ENCODE data around the gene ZNF423. TPM values are rescaled to one million over a fixed set of nuclear protein-coding genes. Genes with fewer than 3 reads are reported as not detected.

Gene ZNF423
- total RNA-seq, 4 donors from 2014 or later: 1.4 to 20.6 (median 4.7) TPM

- peaks cover 0 to 3% (median 0%) of the 10 kb centered on the region in 4 donors for H3K4me1 ChIP-seq
- no peak for TF ChIP-seq CTCF (IDR thresholded peaks at IDR 0.05)
- no peak for TF ChIP-seq POLR2A (IDR thresholded peaks at IDR 0.05)
- DNase-seq: no peak
- no peaks in the 10 kb centered on the region for H3K27me3 ChIP-seq
- no peak overlapping the region for H3K27ac ChIP-seq
- H3K4me3 ChIP-seq: no peak overlapping the region
- no peaks in the 10 kb centered on the region for H3K9me3 ChIP-seq
- H3K36me3 ChIP-seq: no peaks in the 10 kb centered on the region
These were observed 308.5 kb downstream of the ZNF423 start for GRCh38 chr16:49547448-49547847.

GRCh38 chr16:49546735-49547134, 309.2 kb downstream of the ZNF423 start:
- Histone ChIP-seq H3K4me3 (no peak overlapping the region), H3K27me3 (no peaks in the 10 kb centered on the region), H3K4me1 (peaks cover 0 to 5% (median 0%) of the 10 kb centered on the region in 4 donors), H3K27ac (no peak overlapping the region), H3K9me3 (no peaks in the 10 kb centered on the region), H3K36me3 (no peaks in the 10 kb centered on the region)
- DNase-seq: no peak
- TF ChIP-seq CTCF (IDR thresholded peaks at IDR 0.05) (no peak), POLR2A (IDR thresholded peaks at IDR 0.05) (no peak)

GRCh38 chr16:49545741-49546448, 310.0 kb downstream of the ZNF423 start:
- no peaks in the 10 kb centered on the region for H3K36me3 ChIP-seq
- peaks cover 0 to 5% (median 0%) of the 10 kb centered on the region in 4 donors for H3K4me1 ChIP-seq
- H3K27ac ChIP-seq: no peak overlapping the region
- no peak overlapping the region for H3K4me3 ChIP-seq
- no peak for DNase-seq
- TF ChIP-seq CTCF (IDR thresholded peaks at IDR 0.05) (no peak), POLR2A (IDR thresholded peaks at IDR 0.05) (no peak)
- H3K9me3 ChIP-seq: no peaks in the 10 kb centered on the region
- H3K27me3 ChIP-seq: no peaks in the 10 kb centered on the region

GRCh38 chr16:49545243-49545642, 310.7 kb downstream of the ZNF423 start:
- H3K27me3 ChIP-seq: no peaks in the 10 kb centered on the region
- H3K4me1 ChIP-seq: peaks cover 0 to 5% (median 0%) of the 10 kb centered on the region in 4 donors
- H3K4me3 ChIP-seq: no peak overlapping the region
- no peak overlapping the region for H3K27ac ChIP-seq
- TF ChIP-seq POLR2A (IDR thresholded peaks at IDR 0.05) (no peak), CTCF (IDR thresholded peaks at IDR 0.05) (no peak)
- no peaks in the 10 kb centered on the region for H3K9me3 ChIP-seq
- no peak for DNase-seq
- no peaks in the 10 kb centered on the region for H3K36me3 ChIP-seq

GRCh38 chr16:49544828-49545227, 311.1 kb downstream of the ZNF423 start:
- no peaks in the 10 kb centered on the region for H3K36me3 ChIP-seq
- no peaks in the 10 kb centered on the region for H3K9me3 ChIP-seq
- H3K4me1 ChIP-seq: peaks cover 0 to 5% (median 0%) of the 10 kb centered on the region in 4 donors
- DNase-seq: no peak
- H3K27ac ChIP-seq: no peak overlapping the region
- H3K4me3 ChIP-seq: no peak overlapping the region
- H3K27me3 ChIP-seq: no peaks in the 10 kb centered on the region
- TF ChIP-seq POLR2A (IDR thresholded peaks at IDR 0.05) (no peak), CTCF (IDR thresholded peaks at IDR 0.05) (no peak)

All from Peyer's patch (tissue), 4 donors.